Psoas muscle (tissue), 8 donors: ENCODE results near the gene NCR3LG1. TPM values are rescaled to one million over a fixed set of nuclear protein-coding genes. Genes with fewer than 3 reads are reported as not detected.

Experiments
- ATAC-seq, 4 donors: fragments of 200-7000 bp; cut with Tn5 transposase; one replicate each; pipeline ENCODE4 v1.9.1; 2020; ENCODE audit warnings: moderate library complexity in 3 of 4, mild to moderate bottlenecking in 2 of 4
- DNase-seq, 2 donors: peaks; one replicate each; pipeline ENCODE4 v3.0.0-alpha.2; 2020
- H3K27ac ChIP-seq: fragments of 200-600 bp; one replicate; pipeline ENCODE4 v1.8.0; 2022
- H3K27me3 ChIP-seq, 3 donors: fragments of 200-600 bp in 1 of 3; one replicate each; pipeline versions ENCODE4 v1.6.1 to v1.8.0; 2013 to 2022; ENCODE audit warnings: low read length in 2 of 3, mild to moderate bottlenecking in 2 of 3, moderate library complexity in 1 of 3; ENCODE audit not compliant: insufficient read depth in 3 of 3
- H3K36me3 ChIP-seq, 2 donors: fragments of 200-600 bp in 1 of 2; one replicate each; pipeline versions ENCODE4 v1.6.1 to v1.8.0; 2013 to 2022; ENCODE audit warnings: low read depth in 1 of 2, mild to moderate bottlenecking in 1 of 2, moderate library complexity in 1 of 2; ENCODE audit not compliant: insufficient read depth in 1 of 2
- H3K4me1 ChIP-seq: fragments of 200-600 bp; one replicate; pipeline ENCODE4 v1.8.0; 2022
- H3K4me3 ChIP-seq: fragments of 200-600 bp; one replicate; pipeline ENCODE4 v1.8.0; 2022; ENCODE audit warnings: mild to moderate bottlenecking
- H3K9me3 ChIP-seq: fragments of 200-600 bp; one replicate; pipeline ENCODE4 v1.8.0; 2022
- CTCF ChIP-seq: fragments of 200-600 bp; IDR thresholded peaks from one replicate; pipeline ENCODE4 v1.8.0; 2022; ENCODE audit warnings: antibody characterized with exemption
- WGBS, 3 donors: extraction: QIAGEN DNeasy Blood & Tissue Kit; methylation state at CpG; one replicate each; pipeline versions ENCODE4 v1.1.6 to v1.1.7; 2013; 5-methylcytosine and 5-hydroxymethylcytosine counted together
- intact Hi-C, 2 donors: fragments of 100-400 bp; cut with DNase I; formaldehyde crosslinking; loops; one replicate each; pipeline versions ENCODE4 v1.11.0 to v1.14.2; 2022
- polyA plus RNA-seq, 3 donors: library from polyadenylated mRNA; stranded (reverse); fragments of 200-250 nt; gene quantifications; one replicate each; pipeline ENCODE4 v1.2.3, GENCODE V29; 2013
- total RNA-seq, 4 donors: library from RNA; stranded (reverse); fragmentation: NEBNext Ultra II Directional in 2 of 4; extraction: Animal tissue kit (Norgen Biotek cat#: 25700) in 2 of 4; gene quantifications; one replicate each; pipeline versions ENCODE4 v1.2.1 to v1.2.4, GENCODE V29; 2021 to 2023
- donor health status: healthy with polysubstance abuse.
- donor health status: DM: no; HTN: no; CAD: no; lungs with moderate emphysema.
- donor health status: Bipolar disorder and iron deficiency.
- donor health status: healthy.
- donor health status: DM: yes; HTN: yes; CAD: no.
- donor health status: DM: no; HTN: no; CAD: no.
- donor health status: DM: no; HTN: no; CAD: no.
- donor health status: DM: yes; HTN: yes; CAD: no.

The NCR3LG1 gene
- total and polyA plus RNA-seq, 7 donors, result 0.01 to 0.71 (median 0.17) TPM

DNA sequence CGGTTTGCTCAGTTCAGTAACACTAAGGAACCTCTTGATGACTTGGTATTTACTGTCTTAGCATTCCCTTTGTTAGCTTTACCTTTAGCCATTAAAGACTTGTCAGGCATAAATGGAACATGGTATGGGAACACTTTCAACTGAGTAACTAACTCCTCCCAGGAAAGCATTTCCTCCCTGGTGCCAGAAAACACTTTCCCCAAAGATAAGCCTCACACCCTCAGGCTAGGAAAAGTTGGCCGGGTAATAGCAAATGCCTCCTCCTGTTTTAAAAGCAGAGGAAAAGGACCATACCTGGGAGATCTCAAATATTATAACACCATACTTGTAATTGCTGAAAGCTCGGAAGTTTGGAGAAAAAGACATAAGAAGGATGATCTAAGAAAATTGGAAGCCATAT is 24.9 kb downstream of the NCR3LG1 start:
- no peak for TF ChIP-seq CTCF
- WGBS, 3 donors, result 77 to 88% (median 85%) methylated on average over 3 of the region's 3 CpGs
- H3K36me3 ChIP-seq, result peaks cover 0 to 5% of the 10 kb centered on the region in 2 donors
- no peak for DNase-seq
- no peaks in the 10 kb centered on the region for H3K27me3 ChIP-seq
- intact Hi-C loops, result no loop called here
- H3K27ac ChIP-seq, result no peak overlapping the region
- no peak overlapping the region for H3K4me3 ChIP-seq
- no peak for ATAC-seq
- peaks cover 28% of the 10 kb centered on the region for H3K4me1 ChIP-seq
- H3K9me3 ChIP-seq, result peaks cover 13% of the 10 kb centered on the region

GRCh38 chr11:17378655-17379054 is 27.1 kb downstream of the NCR3LG1 start:
- no peak overlapping the region for H3K27ac ChIP-seq
- DNase-seq (no peak), ATAC-seq (no peak)
- no peaks in the 10 kb centered on the region for H3K27me3 ChIP-seq
- no peak for TF ChIP-seq CTCF
- H3K4me3 ChIP-seq, result no peak overlapping the region
- no peaks in the 10 kb centered on the region for H3K9me3 ChIP-seq
- intact Hi-C loops, result no loop called here
- peaks cover 0 to 7% of the 10 kb centered on the region in 2 donors for H3K36me3 ChIP-seq
- peaks cover 49% of the 10 kb centered on the region for H3K4me1 ChIP-seq
- 57 to 69% (median 65%) methylated on average over 2 of the region's 2 CpGs for WGBS, 3 donors

GRCh38 chr11:17379383-17380180 is 28.0 kb downstream of the NCR3LG1 start:
- no peak for ATAC-seq
- WGBS, 3 donors, result 66 to 76% (median 72%) methylated on average over 7 of the region's 7 CpGs
- no peak for TF ChIP-seq CTCF

DNA sequence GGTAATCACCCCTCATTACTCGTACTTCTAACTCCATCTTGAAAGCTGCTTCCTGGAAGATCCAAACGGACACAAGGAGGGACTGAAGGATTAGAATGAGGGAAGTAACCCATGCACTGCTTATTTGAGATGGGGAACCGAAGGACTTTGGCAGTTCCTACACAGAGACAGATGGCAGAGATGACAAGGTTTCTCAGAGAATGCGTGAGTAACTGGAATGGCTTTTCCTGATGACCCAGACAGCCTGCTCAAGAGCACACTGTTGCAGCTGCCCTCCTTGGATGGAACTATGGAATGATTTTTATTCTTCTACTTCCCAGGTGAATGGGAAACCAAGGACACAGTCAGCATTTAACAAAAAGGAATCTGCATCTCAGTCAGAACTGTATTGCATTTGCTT is 29.6 kb downstream of the NCR3LG1 start:
- no peak for DNase-seq
- no peaks in the 10 kb centered on the region for H3K27me3 ChIP-seq
- H3K4me3 ChIP-seq, result no peak overlapping the region
- H3K27ac ChIP-seq, result peak overlapping the region; percentile 96
- no peaks in the 10 kb centered on the region for H3K9me3 ChIP-seq
- TF ChIP-seq CTCF, result no peak
- ATAC-seq, result peak; percentile 31 to 56 (median 42)
- H3K36me3 ChIP-seq, result peaks cover 0 to 8% of the 10 kb centered on the region in 2 donors
- H3K4me1 ChIP-seq, result peaks cover 48% of the 10 kb centered on the region
- WGBS, 3 donors, result 41 to 57% (median 41%) methylated on average over 4 of the region's 4 CpGs
- intact Hi-C loops, result loop anchor here in 1 of 2 donors (5.0 kb wide), 1 partner anchor 91 kb away; no protein-coding TSS in a partner anchor

More at GRCh38 chr11:17379383-17380180, 28.0 kb downstream of the NCR3LG1 start:
- intact Hi-C loops, result loop anchor here in 1 of 2 donors (5.0 kb wide), 1 partner anchor 93 kb away; no protein-coding TSS in a partner anchor
- no peak overlapping the region for H3K4me3 ChIP-seq
- no peak for DNase-seq
- no peaks in the 10 kb centered on the region for H3K9me3 ChIP-seq
- no peaks in the 10 kb centered on the region for H3K27me3 ChIP-seq
- H3K27ac ChIP-seq, result no peak overlapping the region
- H3K4me1 ChIP-seq, result peaks cover 56% of the 10 kb centered on the region
- H3K36me3 ChIP-seq, result peaks cover 0 to 8% of the 10 kb centered on the region in 2 donors
